SK-N-SH (cell line): Measurements from ENCODE around the gene DLX4. TPM values are rescaled to one million over a fixed set of nuclear protein-coding genes. Genes with fewer than 3 reads are reported as not detected.

Source experiments
- CTCF ChIA-PET: fragments of 300-600, 350-600 bp; formaldehyde crosslinking; extraction: SDS; loops from one replicate; lab custom pipeline; 2021; lab: Yijun Ruan, JAX
- POLR2A ChIA-PET: fragments of 350-600 bp; sonication (Branson Sonifier 250); formaldehyde crosslinking; extraction: SDS; loops from one replicate; lab custom pipeline; 2020; ENCODE audit warnings: antibody characterized with exemption, inconsistent platforms; lab: Yijun Ruan, JAX
- DNase-seq: peaks from one replicate; pipeline ENCODE4 v3.0.0; 2012
- H2AFZ ChIP-seq: fragments of 200-600 bp; sonication (generic); 2 replicates; pipeline ENCODE4 v1.8.1; 2016; ENCODE audit warnings: antibody characterized with exemption, mild to moderate bottlenecking, low read depth
- H3F3A ChIP-seq: fragments of 200-600 bp; sonication (generic); replicated peaks from 2 replicates; pipeline ENCODE3; 2016; ENCODE audit warnings: antibody characterized with exemption, mild to moderate bottlenecking; ENCODE audit not compliant: insufficient read depth
- H3K27ac ChIP-seq, 2 experiments: fragments of 200-500 bp in 1 of 2; fragments of 200-600 bp in 1 of 2; sonication (Bioruptor generic) in 1 of 2; sonication (generic), shearing (Covaris generic) in 1 of 2; 2 replicates each; pipeline versions ENCODE4 v1.5.1 to v1.6.1; 2014 to 2016; ENCODE audit warnings: low read depth in 2 of 2, inconsistent platforms in 1 of 2, low read length in 1 of 2, mild to moderate bottlenecking in 1 of 2, mixed read lengths in 1 of 2
- H3K27me3 ChIP-seq: fragments of 200-600 bp; sonication (generic), shearing (Covaris generic); 2 replicates; pipeline ENCODE4 v1.6.1; 2016; ENCODE audit warnings: mixed run types; ENCODE audit not compliant: insufficient read depth
- H3K36me3 ChIP-seq, 2 experiments: fragments of 200-500 bp in 1 of 2; fragments of 200-600 bp in 1 of 2; sonication (Bioruptor generic) in 1 of 2; sonication (generic) in 1 of 2; replicated peaks in 1 of 2; 2 replicates each; pipeline versions ENCODE3 to v1.5.1; 2014 to 2016; ENCODE audit warnings: low read length in 1 of 2, mild to moderate bottlenecking in 1 of 2; ENCODE audit not compliant: insufficient read depth in 2 of 2, control insufficient read depth in 1 of 2
- H3K4me1 ChIP-seq, 2 experiments: fragments of 200-500 bp in 1 of 2; fragments of 200-600 bp in 1 of 2; sonication (Bioruptor generic) in 1 of 2; sonication (generic), shearing (Covaris generic) in 1 of 2; 2 replicates each; pipeline versions ENCODE4 v1.5.1 to v1.6.1; 2014 to 2016; ENCODE audit warnings: low read depth in 1 of 2, low read length in 1 of 2, mixed run types in 1 of 2; ENCODE audit not compliant: insufficient read depth in 2 of 2, control insufficient read depth in 1 of 2
- H3K4me2 ChIP-seq: fragments of 200-600 bp; sonication (generic), shearing (Covaris generic); 2 replicates; pipeline ENCODE4 v1.6.1; 2017; ENCODE audit warnings: mixed run types
- H3K4me3 ChIP-seq, 2 experiments: fragments of 200-500 bp in 1 of 2; fragments of 200-600 bp in 1 of 2; sonication (Bioruptor generic) in 1 of 2; sonication (generic), shearing (Covaris generic) in 1 of 2; 2 replicates each; pipeline versions ENCODE4 v1.5.1 to v1.8.1; 2014 to 2016; ENCODE audit warnings: low read depth in 2 of 2, inconsistent platforms in 1 of 2, low read length in 1 of 2, mild to moderate bottlenecking in 1 of 2, mixed read lengths in 1 of 2, moderate library complexity in 1 of 2
- H3K79me2 ChIP-seq: fragments of 200-600 bp; sonication (generic); 2 replicates; pipeline ENCODE4 v1.8.1; 2017; ENCODE audit warnings: mild to moderate bottlenecking; ENCODE audit not compliant: insufficient read depth
- H3K9ac ChIP-seq: fragments of 200-600 bp; sonication (generic); 2 replicates; pipeline ENCODE4 v1.6.1; 2017; ENCODE audit warnings: mixed run types
- H3K9me2 ChIP-seq: fragments of 200-600 bp; sonication (generic); 2 replicates; pipeline ENCODE4 v1.6.1; 2017; ENCODE audit warnings: mixed run types
- H3K9me3 ChIP-seq: fragments of 200-600 bp; sonication (generic); 2 replicates; pipeline ENCODE4 v1.6.1; 2017; ENCODE audit warnings: mixed run types, mild to moderate bottlenecking, moderate library complexity
- H4K20me1 ChIP-seq: fragments of 200-600 bp; sonication (generic); 2 replicates; pipeline ENCODE4 v1.6.1; 2017; ENCODE audit warnings: mild to moderate bottlenecking, mixed run types; ENCODE audit not compliant: insufficient read depth
- CHD2 ChIP-seq: fragments of 150-350 bp; IDR thresholded peaks from 2 replicates; pipeline ENCODE4 v1.6.1; 2018; ENCODE audit warnings: low read length; ENCODE audit not compliant: partially characterized antibody
- EZH2phosphoT487 ChIP-seq: fragments of 200-600 bp; sonication (generic); IDR thresholded peaks from 2 replicates; pipeline ENCODE4 v1.6.1; 2017; ENCODE audit warnings: low read depth, mixed run types, mild to moderate bottlenecking, antibody characterized with exemption, moderate library complexity, borderline replicate concordance
- FOSL2 ChIP-seq: IDR thresholded peaks from 2 replicates; pipeline ENCODE4 v1.4.0; 2012; ENCODE audit warnings: low read depth, mild to moderate bottlenecking, moderate library complexity, borderline replicate concordance
- FOXJ3 ChIP-seq: sonication (generic); formaldehyde crosslinking; IDR thresholded peaks from 2 replicates; pipeline ENCODE4 v1.5.1; 2020; ENCODE audit warnings: mild to moderate bottlenecking, missing genetic modification reagents
- GABPA ChIP-seq: IDR thresholded peaks from 2 replicates; pipeline ENCODE4 v1.4.0; 2012; ENCODE audit warnings: low read depth, mild to moderate bottlenecking
- GATA2 ChIP-seq: sonication (generic); formaldehyde crosslinking; IDR thresholded peaks from 2 replicates; pipeline ENCODE4 v1.5.0; 2020; ENCODE audit warnings: mild to moderate bottlenecking, missing genetic modification reagents
- IRF3 ChIP-seq: fragments of 150-350 bp; IDR thresholded peaks from 2 replicates; pipeline ENCODE4 v1.6.1; 2016; ENCODE audit warnings: mild to moderate bottlenecking, low read depth, low read length
- JUND ChIP-seq: IDR thresholded peaks from 2 replicates; pipeline ENCODE4 v1.4.0; 2012
- MAX ChIP-seq: IDR thresholded peaks from 2 replicates; pipeline ENCODE4 v1.4.0; 2012; ENCODE audit warnings: low read depth
- MEF2A ChIP-seq: IDR thresholded peaks from 2 replicates; pipeline ENCODE4 v1.4.0; 2012; ENCODE audit warnings: low read depth, borderline replicate concordance
- NFIC ChIP-seq: IDR thresholded peaks from 2 replicates; pipeline ENCODE4 v1.4.0; 2012; ENCODE audit warnings: borderline replicate concordance
- NRF1 ChIP-seq: IDR thresholded peaks from 2 replicates; pipeline ENCODE4 v1.6.1; 2012; ENCODE audit warnings: low read depth, mild to moderate bottlenecking, low read length
- PBX3 ChIP-seq: IDR thresholded peaks from 2 replicates; pipeline ENCODE4; 2012
- RCOR1 ChIP-seq: fragments of 150-350 bp; IDR thresholded peaks from 2 replicates; pipeline ENCODE4 v1.6.1; 2017; ENCODE audit warnings: antibody characterized with exemption, low read length
- RFX5 ChIP-seq: IDR thresholded peaks from 2 replicates; pipeline ENCODE4 v1.6.1; 2012; ENCODE audit warnings: mild to moderate bottlenecking, improper control_type of control experiment, low read length
- SIN3A ChIP-seq: IDR thresholded peaks from 2 replicates; pipeline ENCODE4 v1.6.1; 2012; ENCODE audit warnings: low read depth, mild to moderate bottlenecking, low read length, moderate library complexity, borderline replicate concordance
- SMC3 ChIP-seq: IDR thresholded peaks from 2 replicates; pipeline ENCODE4 v1.6.1; 2012; ENCODE audit warnings: low read depth, low read length, improper control_type of control experiment
- TAF1 ChIP-seq: IDR thresholded peaks from 2 replicates; pipeline ENCODE4 v1.6.1; 2012; ENCODE audit warnings: low read depth, mild to moderate bottlenecking, low read length, moderate library complexity, borderline replicate concordance
- TEAD4 ChIP-seq: IDR thresholded peaks from 2 replicates; pipeline ENCODE4 v1.4.0; 2012; ENCODE audit warnings: mild to moderate bottlenecking, borderline replicate concordance; ENCODE audit not compliant: insufficient read depth
- YY1 ChIP-seq: IDR thresholded peaks from 2 replicates; pipeline ENCODE4 v1.4.0; 2012; ENCODE audit warnings: low read depth, mild to moderate bottlenecking
- WGBS: methylation state at CpG from one replicate; pipeline ENCODE4 v1.1.6; 2017; ENCODE audit warnings: low lambda C conversion rate; 5-methylcytosine and 5-hydroxymethylcytosine counted together
- polyA plus RNA-seq, 3 experiments: library from polyadenylated mRNA; depleted of rRNA; stranded (reverse); fragments of >200 nt; gene quantifications; 2 replicates each; pipeline ENCODE4 v1.2.3, GENCODE V29; 2012

DLX4 gene
- polyA plus RNA-seq, 1 of the 3 experiments (the other 2 are of a cell fraction): 0.10 TPM

- no peak overlapping the region for H3K27ac ChIP-seq
- H3F3A ChIP-seq: no peaks in the 10 kb centered on the region
- whole genome bisulfite sequencing: 42% methylated on average over 4 of the region's 4 CpGs
- CTCF ChIA-PET: interaction anchor here (0.9 to 16.1 kb wide), 8 partner anchors 12 to 105 kb away, joined by 3 to 145 read pairs (median 4); no protein-coding TSS in a partner anchor
- TF ChIP-seq NFIC: no peak
- TF ChIP-seq RCOR1: no peak
- no peak for TF ChIP-seq RFX5
- no peak for TF ChIP-seq FOXJ3 (CRISPR knock-in tag)
- no peak for TF ChIP-seq IRF3
- TF ChIP-seq FOSL2: no peak
- TF ChIP-seq, all 33 proteins: peak for 0
- H3K27me3 ChIP-seq: peaks cover 81% of the 10 kb centered on the region
- no peak overlapping the region for H3K9ac ChIP-seq
- POLR2A ChIA-PET: no interaction called here
- no peaks in the 10 kb centered on the region for H4K20me1 ChIP-seq
- no peak for DNase-seq
- H3K4me1 ChIP-seq: no peaks in the 10 kb centered on the region
- H3K4me3 ChIP-seq: no peak overlapping the region
- H3K4me2 ChIP-seq: no peak overlapping the region
- H3K9me2 ChIP-seq: no peaks in the 10 kb centered on the region
- no peak overlapping the region for H2AFZ ChIP-seq
- no peaks in the 10 kb centered on the region for H3K79me2 ChIP-seq
- H3K9me3 ChIP-seq: no peaks in the 10 kb centered on the region
- H3K36me3 ChIP-seq: no peaks in the 10 kb centered on the region
Observed at GRCh38 chr17:49922095-49922494, 46.9 kb upstream of the DLX4 start.

- H3K36me3 ChIP-seq: no peaks in the 10 kb centered on the region
- H3F3A ChIP-seq: no peaks in the 10 kb centered on the region
- no peak overlapping the region for H3K9ac ChIP-seq
- H3K27ac ChIP-seq: no peak overlapping the region
- H3K79me2 ChIP-seq: no peaks in the 10 kb centered on the region
- CTCF ChIA-PET: interaction anchor here (1.4 to 16.1 kb wide), 4 partner anchors 26 to 74 kb away, joined by 4 to 145 read pairs (median 19); no protein-coding TSS in a partner anchor
- no peaks in the 10 kb centered on the region for H3K4me1 ChIP-seq
- 37% methylated on average over 14 of the region's 14 CpGs for WGBS
- no peaks in the 10 kb centered on the region for H3K9me2 ChIP-seq
- POLR2A ChIA-PET: no interaction called here
- H3K27me3 ChIP-seq: peaks cover 83% of the 10 kb centered on the region
- no peak overlapping the region for H3K4me3 ChIP-seq
- H3K4me2 ChIP-seq: no peak overlapping the region
- H4K20me1 ChIP-seq: 0 out of 2 replicates have a peak, but pooled peaks cover 3% of the 10 kb centered on the region
- no peak overlapping the region for H2AFZ ChIP-seq
- TF ChIP-seq MAX: no peak
- TF ChIP-seq PBX3: no peak
- TF ChIP-seq MEF2A: no peak
- TF ChIP-seq IRF3: no peak
- no peak for TF ChIP-seq NRF1
- no peak for TF ChIP-seq RCOR1
- TF ChIP-seq SMC3: no peak
- no peak for TF ChIP-seq FOSL2
- no peak for TF ChIP-seq TAF1
- no peak for TF ChIP-seq JUND
- no peak for TF ChIP-seq SIN3A
- no peak for TF ChIP-seq FOXJ3 (CRISPR knock-in tag)
- TF ChIP-seq NFIC: no peak
- no peak for TF ChIP-seq CHD2
- TF ChIP-seq TEAD4: no peak
- TF ChIP-seq GABPA: no peak
- TF ChIP-seq GATA2 (CRISPR knock-in tag): no peak
- no peak for TF ChIP-seq YY1
- TF ChIP-seq EZH2phosphoT487: no peak
- no peaks in the 10 kb centered on the region for H3K9me3 ChIP-seq
- DNase-seq: no peak
Observed at GRCh38 chr17:49924116-49924515, 44.9 kb upstream of the DLX4 start.
